Retinal pigment epithelial cell (primary cell): ENCODE measurements around the gene RLN3.

Experiments
- DNase-seq: peaks from one replicate; pipeline ENCODE4 v3.0.0-alpha.2; 2010; ENCODE audit warnings: low read depth
- H3K4me3 ChIP-seq: 2 replicates; pipeline ENCODE4 v1.5.1; 2011; ENCODE audit warnings: mild to moderate bottlenecking, low read length, control low read depth, moderate library complexity
- CTCF ChIP-seq: conservative IDR thresholded peaks from 2 replicates; pipeline ENCODE4 v1.5.1; 2011; ENCODE audit warnings: low read depth, low read length, control low read depth, inconsistent platforms

The RLN3 gene

GRCh38 chr19:14056741-14057356, 28.9 kb downstream of the RLN3 start:
- H3K4me3 ChIP-seq: no peak overlapping the region
- no peak for TF ChIP-seq CTCF
- DNase-seq: no peak

GRCh38 chr19:14058182-14059092, 30.5 kb downstream of the RLN3 start:
- DNase-seq: no peak
- H3K4me3 ChIP-seq: no peak overlapping the region
- TF ChIP-seq CTCF: no peak

- peak; percentile 85 for TF ChIP-seq CTCF
- no peak for DNase-seq
- H3K4me3 ChIP-seq: no peak overlapping the region
Measured at GRCh38 chr19:14059093-14059480, 31.1 kb downstream of the RLN3 start.

GRCh38 chr19:14059652-14060155, 31.8 kb downstream of the RLN3 start:
- H3K4me3 ChIP-seq: no peak overlapping the region
- no peak for DNase-seq
- TF ChIP-seq CTCF: no peak

- no peak overlapping the region for H3K4me3 ChIP-seq
- no peak for TF ChIP-seq CTCF
- DNase-seq: no peak
Measured at GRCh38 chr19:14061081-14061749, 33.3 kb downstream of the RLN3 start.

- no peak for TF ChIP-seq CTCF
- H3K4me3 ChIP-seq: no peak within 1 kb of the TSS
- no peak for DNase-seq
Measured at GRCh38 chr19:14061751-14062557, 34.0 kb downstream of the RLN3 start, which contains the start of gene PALM3. TSS of gene PALM3 (minus strand) at chr19:14062076. CDS start at chr19:14061980, 96 bp downstream.
